WTC11 (cell line): ENCODE data around the gene PTPRN2. TPM values are rescaled to one million over a fixed set of nuclear protein-coding genes. Genes with fewer than 3 reads are reported as not detected.

ENCODE experiments used
- ATAC-seq: fragments of 200-7000 bp; cut with Tn5 transposase; 2 replicates; pipeline ENCODE4 v1.10.0; 2021; ENCODE audit warnings: mild to moderate bottlenecking, moderate library complexity
- CTCF ChIA-PET: fragments of 300-600 bp; sonication (Branson Sonifier 250); formaldehyde crosslinking; loops from one replicate; lab custom pipeline; 2021; ENCODE audit warnings: antibody characterized with exemption; lab: Charles Lee
- POLR2A ChIA-PET: fragments of 350-600 bp; sonication (Branson Sonifier 250); formaldehyde crosslinking; loops from one replicate; lab custom pipeline; 2021; ENCODE audit warnings: antibody characterized with exemption; lab: Charles Lee
- DNase-seq: peaks from one replicate; pipeline ENCODE4 v3.0.0; 2021; ENCODE audit warnings: low spot score
- H3K27ac Mint-ChIP-seq: 2 replicates; pipeline ENCODE4 v1.8.0; 2021; ENCODE audit warnings: mixed read lengths
- H3K27me3 Mint-ChIP-seq: 2 replicates; pipeline ENCODE4 v1.8.0; 2021; ENCODE audit warnings: low read depth, mild to moderate bottlenecking, moderate library complexity, mixed read lengths
- H3K36me3 Mint-ChIP-seq: 2 replicates; pipeline ENCODE4 v1.8.0; 2021; ENCODE audit warnings: mixed read lengths
- H3K4me1 Mint-ChIP-seq: 2 replicates; pipeline ENCODE4 v1.8.0; 2022; ENCODE audit warnings: mixed read lengths
- H3K4me3 Mint-ChIP-seq: 2 replicates; pipeline ENCODE4 v1.8.0; 2021; ENCODE audit warnings: mild to moderate bottlenecking, moderate library complexity, mixed read lengths
- H3K9me3 Mint-ChIP-seq: 2 replicates; pipeline ENCODE4 v1.8.0; 2021; ENCODE audit warnings: mixed read lengths
- ATF1 ChIP-seq: sonication (generic); formaldehyde crosslinking; IDR thresholded peaks from 2 replicates; pipeline ENCODE4 v1.8.1; 2023; ENCODE audit warnings: mild to moderate bottlenecking, moderate library complexity, missing genetic modification reagents
- CREB1 ChIP-seq: sonication (generic); formaldehyde crosslinking; IDR thresholded peaks from 2 replicates; pipeline ENCODE4 v1.8.0; 2023; ENCODE audit warnings: mild to moderate bottlenecking, missing genetic modification reagents
- ESRRA ChIP-seq: sonication (generic); formaldehyde crosslinking; IDR thresholded peaks from 2 replicates; pipeline ENCODE4 v1.8.1; 2022; ENCODE audit warnings: mild to moderate bottlenecking, missing genetic modification reagents, borderline replicate concordance
- GTF2I ChIP-seq: fragments of 250-450 bp; sonication (Bioruptor Pico); conservative IDR thresholded peaks from 2 replicates; pipeline ENCODE4 v1.4.0; 2021; ENCODE audit warnings: mild to moderate bottlenecking
- JAZF1 ChIP-seq: fragments of 250-450 bp; sonication (Bioruptor Pico); IDR thresholded peaks from 2 replicates; pipeline ENCODE4 v1.9.0; 2021; ENCODE audit warnings: moderate library complexity, mild to moderate bottlenecking, inconsistent platforms
- NFATC4 ChIP-seq: fragments of 250-450 bp; sonication (Bioruptor Pico); IDR thresholded peaks from 2 replicates; pipeline ENCODE4 v1.9.0; 2021; ENCODE audit warnings: mild to moderate bottlenecking
- NR2C2 ChIP-seq: sonication (generic); formaldehyde crosslinking; IDR thresholded peaks from 2 replicates; pipeline ENCODE4 v1.8.0; 2022; ENCODE audit warnings: mild to moderate bottlenecking, missing genetic modification reagents
- RORB ChIP-seq: fragments of 250-450 bp; sonication (Bioruptor Pico); IDR thresholded peaks from 2 replicates; pipeline ENCODE4 v1.9.0; 2021; ENCODE audit warnings: mild to moderate bottlenecking
- SMAD3 ChIP-seq: sonication (generic); formaldehyde crosslinking; IDR thresholded peaks from 2 replicates; pipeline ENCODE4 v1.8.0; 2022; ENCODE audit warnings: missing genetic modification reagents, mild to moderate bottlenecking, borderline replicate concordance
- SMAD4 ChIP-seq: sonication (generic); formaldehyde crosslinking; IDR thresholded peaks from 2 replicates; pipeline ENCODE4 v1.8.0; 2022; ENCODE audit warnings: mild to moderate bottlenecking, missing genetic modification reagents
- TEAD1 ChIP-seq: sonication (generic); formaldehyde crosslinking; IDR thresholded peaks from 2 replicates; pipeline ENCODE4 v1.8.0; 2022; ENCODE audit warnings: mild to moderate bottlenecking, missing genetic modification reagents
- ZNF219 ChIP-seq: sonication (generic); formaldehyde crosslinking; IDR thresholded peaks from 2 replicates; pipeline ENCODE4 v1.8.0; 2023; ENCODE audit warnings: missing genetic modification reagents, mild to moderate bottlenecking, borderline replicate concordance
- ZNF232 ChIP-seq: sonication (generic); formaldehyde crosslinking; IDR thresholded peaks from 2 replicates; pipeline ENCODE4 v1.8.0; 2022; ENCODE audit warnings: mild to moderate bottlenecking, missing genetic modification reagents
- ZNF263 ChIP-seq: sonication (generic); formaldehyde crosslinking; IDR thresholded peaks from 2 replicates; pipeline ENCODE4 v1.8.1; 2022; ENCODE audit warnings: low read depth, mild to moderate bottlenecking, moderate library complexity, missing genetic modification reagents
- ZNF423 ChIP-seq: fragments of 250-450 bp; sonication (Bioruptor Pico); IDR thresholded peaks from 2 replicates; pipeline ENCODE4 v2.1.2; 2022; ENCODE audit warnings: mild to moderate bottlenecking, moderate library complexity
- total RNA-seq: library from RNA; stranded (reverse); gene quantifications from 3 replicates; pipeline ENCODE4 v1.2.3, GENCODE V29; 2021
- TF ChIP-seq, protein P1 (sequence below): fragments of 250-450 bp; sonication (Bioruptor Pico); IDR thresholded peaks from 2 replicates; pipeline ENCODE4 v1.9.0; 2021; ENCODE audit warnings: mild to moderate bottlenecking
- TF ChIP-seq, protein P2 (sequence below): fragments of 250-450 bp; sonication (Bioruptor Pico); IDR thresholded peaks from 2 replicates; pipeline ENCODE4 v2.1.2; 2022; ENCODE audit warnings: mild to moderate bottlenecking, moderate library complexity
- TF ChIP-seq, protein P3 (sequence below): fragments of 250-450 bp; sonication (Bioruptor Pico); IDR thresholded peaks from 2 replicates; pipeline ENCODE4 v1.9.0; 2021; ENCODE audit warnings: mild to moderate bottlenecking
- TF ChIP-seq, protein P4 (sequence below): sonication (generic); formaldehyde crosslinking; IDR thresholded peaks from 2 replicates; pipeline ENCODE4 v1.8.1; 2023; ENCODE audit warnings: mild to moderate bottlenecking, moderate library complexity, missing genetic modification reagents
- TF ChIP-seq, protein P5 (sequence below): sonication (generic); formaldehyde crosslinking; IDR thresholded peaks from 2 replicates; pipeline ENCODE4 v1.8.0; 2022; ENCODE audit warnings: mild to moderate bottlenecking, missing genetic modification reagents
- TF ChIP-seq, protein P6 (sequence below): sonication (generic); formaldehyde crosslinking; conservative IDR thresholded peaks from 2 replicates; pipeline ENCODE4 v1.8.1; 2022; ENCODE audit warnings: mild to moderate bottlenecking, missing genetic modification reagents

Gene PTPRN2
- total RNA-seq, 1 experiment from 2014 or later, result 4.7 TPM

DNA sequence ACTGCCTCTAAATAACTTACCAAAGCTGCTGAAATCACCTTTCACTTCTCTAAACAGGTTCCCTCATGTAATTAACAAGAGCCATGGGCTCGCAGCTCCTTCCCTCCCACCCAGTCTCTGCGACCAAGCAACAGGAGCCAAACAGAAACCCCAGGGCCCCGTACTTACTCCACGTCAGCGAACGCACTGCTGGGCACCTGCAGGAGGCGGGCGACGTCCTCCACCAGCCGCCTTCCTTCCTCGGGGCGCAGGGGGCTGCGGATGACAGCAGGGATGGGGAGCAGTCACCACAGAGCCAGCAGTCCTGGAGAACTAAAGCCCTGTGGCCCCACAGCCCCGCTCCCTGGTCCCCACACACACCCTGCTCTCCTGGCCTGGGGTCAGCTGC, 477.0 kb downstream of the PTPRN2 start (continued):
- TF ChIP-seq, protein P1, sequence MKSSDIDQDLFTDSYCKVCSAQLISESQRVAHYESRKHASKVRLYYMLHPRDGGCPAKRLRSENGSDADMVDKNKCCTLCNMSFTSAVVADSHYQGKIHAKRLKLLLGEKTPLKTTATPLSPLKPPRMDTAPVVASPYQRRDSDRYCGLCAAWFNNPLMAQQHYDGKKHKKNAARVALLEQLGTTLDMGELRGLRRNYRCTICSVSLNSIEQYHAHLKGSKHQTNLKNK (CRISPR knock-in tag), result no peak
- TF ChIP-seq, protein P2, sequence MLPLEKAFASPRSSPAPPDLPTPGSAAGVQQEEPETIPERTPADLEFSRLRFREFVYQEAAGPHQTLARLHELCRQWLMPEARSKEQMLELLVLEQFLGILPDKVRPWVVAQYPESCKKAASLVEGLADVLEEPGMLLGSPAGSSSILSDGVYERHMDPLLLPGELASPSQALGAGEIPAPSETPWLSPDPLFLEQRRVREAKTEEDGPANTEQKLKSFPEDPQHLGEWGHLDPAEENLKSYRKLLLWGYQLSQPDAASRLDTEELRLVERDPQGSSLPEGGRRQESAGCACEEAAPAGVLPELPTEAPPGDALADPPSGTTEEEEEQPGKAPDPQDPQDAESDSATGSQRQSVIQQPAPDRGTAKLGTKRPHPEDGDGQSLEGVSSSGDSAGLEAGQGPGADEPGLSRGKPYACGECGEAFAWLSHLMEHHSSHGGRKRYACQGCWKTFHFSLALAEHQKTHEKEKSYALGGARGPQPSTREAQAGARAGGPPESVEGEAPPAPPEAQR, result no peak
- TF ChIP-seq ZNF263 (CRISPR knock-in tag) (no peak), NR2C2 (no peak), ATF1 (CRISPR knock-in tag) (no peak), SMAD4 (CRISPR knock-in tag) (no peak)
- TF ChIP-seq, protein P3, sequence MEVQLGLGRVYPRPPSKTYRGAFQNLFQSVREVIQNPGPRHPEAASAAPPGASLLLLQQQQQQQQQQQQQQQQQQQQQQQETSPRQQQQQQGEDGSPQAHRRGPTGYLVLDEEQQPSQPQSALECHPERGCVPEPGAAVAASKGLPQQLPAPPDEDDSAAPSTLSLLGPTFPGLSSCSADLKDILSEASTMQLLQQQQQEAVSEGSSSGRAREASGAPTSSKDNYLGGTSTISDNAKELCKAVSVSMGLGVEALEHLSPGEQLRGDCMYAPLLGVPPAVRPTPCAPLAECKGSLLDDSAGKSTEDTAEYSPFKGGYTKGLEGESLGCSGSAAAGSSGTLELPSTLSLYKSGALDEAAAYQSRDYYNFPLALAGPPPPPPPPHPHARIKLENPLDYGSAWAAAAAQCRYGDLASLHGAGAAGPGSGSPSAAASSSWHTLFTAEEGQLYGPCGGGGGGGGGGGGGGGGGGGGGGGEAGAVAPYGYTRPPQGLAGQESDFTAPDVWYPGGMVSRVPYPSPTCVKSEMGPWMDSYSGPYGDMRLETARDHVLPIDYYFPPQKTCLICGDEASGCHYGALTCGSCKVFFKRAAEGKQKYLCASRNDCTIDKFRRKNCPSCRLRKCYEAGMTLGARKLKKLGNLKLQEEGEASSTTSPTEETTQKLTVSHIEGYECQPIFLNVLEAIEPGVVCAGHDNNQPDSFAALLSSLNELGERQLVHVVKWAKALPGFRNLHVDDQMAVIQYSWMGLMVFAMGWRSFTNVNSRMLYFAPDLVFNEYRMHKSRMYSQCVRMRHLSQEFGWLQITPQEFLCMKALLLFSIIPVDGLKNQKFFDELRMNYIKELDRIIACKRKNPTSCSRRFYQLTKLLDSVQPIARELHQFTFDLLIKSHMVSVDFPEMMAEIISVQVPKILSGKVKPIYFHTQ (CRISPR knock-in tag), result no peak
- TF ChIP-seq, protein P4, sequence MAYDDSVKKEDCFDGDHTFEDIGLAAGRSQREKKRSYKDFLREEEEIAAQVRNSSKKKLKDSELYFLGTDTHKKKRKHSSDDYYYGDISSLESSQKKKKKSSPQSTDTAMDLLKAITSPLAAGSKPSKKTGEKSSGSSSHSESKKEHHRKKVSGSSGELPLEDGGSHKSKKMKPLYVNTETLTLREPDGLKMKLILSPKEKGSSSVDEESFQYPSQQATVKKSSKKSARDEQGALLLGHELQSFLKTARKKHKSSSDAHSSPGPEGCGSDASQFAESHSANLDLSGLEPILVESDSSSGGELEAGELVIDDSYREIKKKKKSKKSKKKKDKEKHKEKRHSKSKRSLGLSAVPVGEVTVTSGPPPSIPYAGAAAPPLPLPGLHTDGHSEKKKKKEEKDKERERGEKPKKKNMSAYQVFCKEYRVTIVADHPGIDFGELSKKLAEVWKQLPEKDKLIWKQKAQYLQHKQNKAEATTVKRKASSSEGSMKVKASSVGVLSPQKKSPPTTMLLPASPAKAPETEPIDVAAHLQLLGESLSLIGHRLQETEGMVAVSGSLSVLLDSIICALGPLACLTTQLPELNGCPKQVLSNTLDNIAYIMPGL (CRISPR knock-in tag), result no peak

DNA sequence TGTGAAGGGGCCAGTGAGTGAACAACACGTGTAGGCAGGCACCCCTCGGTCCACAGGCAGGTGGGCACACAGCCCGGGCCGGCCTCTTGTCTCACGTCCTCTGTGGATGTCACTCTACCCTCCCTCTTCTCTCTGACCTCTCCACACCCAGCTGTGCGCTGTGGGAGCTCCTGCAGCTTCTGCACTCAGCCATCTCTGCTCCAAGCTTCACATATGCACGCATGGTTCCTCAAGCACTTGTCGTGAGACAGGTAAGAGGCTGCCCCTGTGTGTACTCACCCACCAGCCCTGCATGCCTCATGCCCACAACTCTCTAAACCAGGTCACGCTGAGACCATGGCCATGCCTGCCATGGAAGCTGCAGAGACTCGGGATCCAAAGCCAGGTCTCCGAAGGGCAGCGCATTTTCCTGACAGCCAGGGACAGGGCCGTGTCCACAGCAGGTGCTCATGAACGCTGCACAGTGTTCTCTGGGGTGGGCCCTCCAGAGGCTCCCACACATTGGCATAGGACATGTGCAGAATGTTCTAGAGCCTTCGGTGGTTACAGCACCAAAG, 477.5 kb downstream of the PTPRN2 start:
- TF ChIP-seq ZNF219 (CRISPR knock-in tag) (no peak), RORB (CRISPR knock-in tag) (no peak), ESRRA (no peak), GTF2I (no peak), NFATC4 (no peak), ATF1 (CRISPR knock-in tag) (no peak), TEAD1 (CRISPR knock-in tag) (no peak), ZNF232 (CRISPR knock-in tag) (no peak), ZNF423 (CRISPR knock-in tag) (no peak), SMAD3 (no peak), CREB1 (CRISPR knock-in tag) (no peak), JAZF1 (CRISPR knock-in tag) (no peak)
- TF ChIP-seq, protein P5, sequence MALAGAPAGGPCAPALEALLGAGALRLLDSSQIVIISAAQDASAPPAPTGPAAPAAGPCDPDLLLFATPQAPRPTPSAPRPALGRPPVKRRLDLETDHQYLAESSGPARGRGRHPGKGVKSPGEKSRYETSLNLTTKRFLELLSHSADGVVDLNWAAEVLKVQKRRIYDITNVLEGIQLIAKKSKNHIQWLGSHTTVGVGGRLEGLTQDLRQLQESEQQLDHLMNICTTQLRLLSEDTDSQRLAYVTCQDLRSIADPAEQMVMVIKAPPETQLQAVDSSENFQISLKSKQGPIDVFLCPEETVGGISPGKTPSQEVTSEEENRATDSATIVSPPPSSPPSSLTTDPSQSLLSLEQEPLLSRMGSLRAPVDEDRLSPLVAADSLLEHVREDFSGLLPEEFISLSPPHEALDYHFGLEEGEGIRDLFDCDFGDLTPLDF (CRISPR knock-in tag), result no peak
- TF ChIP-seq, protein P3 (CRISPR knock-in tag), result no peak
- TF ChIP-seq, protein P6, sequence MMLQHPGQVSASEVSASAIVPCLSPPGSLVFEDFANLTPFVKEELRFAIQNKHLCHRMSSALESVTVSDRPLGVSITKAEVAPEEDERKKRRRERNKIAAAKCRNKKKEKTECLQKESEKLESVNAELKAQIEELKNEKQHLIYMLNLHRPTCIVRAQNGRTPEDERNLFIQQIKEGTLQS (CRISPR knock-in tag), result no peak
- Mint-ChIP-seq H3K36me3 (peaks cover 50% of the 10 kb centered on the region), H3K4me3 (no peak overlapping the region), H3K27me3 (no peaks in the 10 kb centered on the region; the same call in 1 of the 2 replicates), H3K27ac (no peak overlapping the region), H3K4me1 (no peaks in the 10 kb centered on the region), H3K9me3 (peaks cover 55% of the 10 kb centered on the region)
- ATAC-seq (no peak), DNase-seq (no peak)
- POLR2A ChIA-PET, result no interaction called here
- CTCF ChIA-PET, result no interaction called here
